Uterus (tissue), 2 donors: ENCODE results near the gene RNF126.

ENCODE experiments used
- CTCF ChIP-seq, 4 experiments: fragments of 200-600 bp in 2 of 4; fragments of 450-650 bp in 2 of 4; sonication (generic) in 2 of 4; IDR thresholded peaks; one replicate each; pipeline ENCODE4 v1.5.1; 2016 to 2019; ENCODE audit warnings: antibody characterized with exemption in 4 of 4, mild to moderate bottlenecking in 2 of 4, moderate library complexity in 1 of 4
- POLR2A ChIP-seq, 2 donors: fragments of 450-650 bp; IDR thresholded peaks; one replicate each; pipeline ENCODE4 v1.6.1; 2016; ENCODE audit warnings: antibody characterized with exemption in 2 of 2, mild to moderate bottlenecking in 1 of 2, moderate library complexity in 1 of 2

- TF ChIP-seq CTCF (IDR thresholded peaks at IDR 0.05) (no peak), POLR2A (IDR thresholded peaks at IDR 0.05) (no peak)
These were observed 34.8 kb downstream of the RNF126 start for GRCh38 chr19:628168-628567.
